Transverse colon (tissue), 4 donors: ENCODE measurements around the gene VSTM1. TPM values are rescaled to one million over a fixed set of nuclear protein-coding genes. Genes with fewer than 3 reads are reported as not detected.

ENCODE experiments used
- DNase-seq: peaks from one replicate; pipeline ENCODE4 v3.0.0-alpha.2; 2019
- H3K27ac ChIP-seq, 4 donors: fragments of 200-600 bp; sonication (generic); 2 replicates each; pipeline ENCODE4 v1.5.1; 2016 to 2018; ENCODE audit warnings: inconsistent platforms in 4 of 4
- H3K27me3 ChIP-seq: fragments of 200-600 bp; sonication (generic); 2 replicates; pipeline ENCODE4 v1.5.1; 2017; ENCODE audit warnings: inconsistent platforms
- H3K36me3 ChIP-seq, 4 donors: fragments of 200-600 bp; sonication (generic); 2 replicates each; pipeline ENCODE4 v1.5.1; 2017 to 2019; ENCODE audit warnings: inconsistent platforms in 4 of 4
- H3K4me1 ChIP-seq, 4 donors: fragments of 200-600 bp; sonication (generic); 2 replicates each; pipeline ENCODE4 v1.5.1; 2017 to 2020; ENCODE audit warnings: inconsistent platforms in 4 of 4
- H3K4me3 ChIP-seq, 4 donors: fragments of 200-600 bp; sonication (generic); 1 replicate in 1 of 4; 2 replicates in 3 of 4; pipeline versions ENCODE4 v1.5.1 to v1.6.1; 2017 to 2019; ENCODE audit warnings: inconsistent platforms in 4 of 4
- H3K9me3 ChIP-seq, 2 donors: fragments of 200-600 bp; sonication (generic); 2 replicates each; pipeline ENCODE4 v1.5.1; 2017 to 2019; ENCODE audit warnings: inconsistent platforms in 2 of 2
- EP300 ChIP-seq: sonication (generic); formaldehyde crosslinking; IDR thresholded peaks from one replicate; pipeline ENCODE4 v1.6.1; 2017; ENCODE audit warnings: antibody characterized with exemption, low read depth
- POLR2A ChIP-seq: fragments of 450-650 bp; IDR thresholded peaks from one replicate; pipeline ENCODE4 v1.6.1; 2016; ENCODE audit warnings: antibody characterized with exemption, mild to moderate bottlenecking, moderate library complexity
- POLR2AphosphoS5 ChIP-seq, 3 donors: sonication (generic); formaldehyde crosslinking; IDR thresholded peaks; one replicate each; pipeline ENCODE4 v1.6.1; 2016; ENCODE audit warnings: antibody characterized with exemption in 3 of 3
- WGBS, 2 donors: methylation state at CpG; one replicate each; pipeline ENCODE4 v1.1.5; 2018; ENCODE audit warnings: low coverage in 1 of 2; 5-methylcytosine and 5-hydroxymethylcytosine counted together
- in situ Hi-C, 4 donors: fragments of 200-750 bp; cut with MboI; loops; one replicate each; pipeline versions ENCODE4 v1.15.0 to v1.15.1; 2017; ENCODE audit warnings: low sequenced_read_pairs in 3 of 4, low pct_ligation_motif_present in 1 of 4, low pct_unique_long_range_greater_than_20kb in 1 of 4
- intact Hi-C: fragments of 100-400 bp; cut with DNase I; formaldehyde crosslinking; loops from one replicate; pipeline ENCODE4 v1.15.1; 2023; ENCODE audit warnings: low total_unique reads
- total RNA-seq, 4 donors: library from RNA; depleted of rRNA; stranded (reverse); fragments of >200 nt; gene quantifications; one replicate each; pipeline ENCODE4 v1.1.0, GENCODE V29; 2016
- TF ChIP-seq, protein P1 (sequence below), 5 experiments: fragments of 200-600 bp in 3 of 5; fragments of 450-650 bp in 2 of 5; sonication (generic) in 3 of 5; IDR thresholded peaks; 1 replicate in 2 of 5; 2 replicates in 3 of 5; pipeline ENCODE4 v1.5.1; 2016 to 2017; ENCODE audit warnings: antibody characterized with exemption in 5 of 5, inconsistent platforms in 3 of 5, mild to moderate bottlenecking in 2 of 5, moderate library complexity in 1 of 5

VSTM1 gene
- total RNA-seq, 4 donors from 2014 or later = not detected

DNA sequence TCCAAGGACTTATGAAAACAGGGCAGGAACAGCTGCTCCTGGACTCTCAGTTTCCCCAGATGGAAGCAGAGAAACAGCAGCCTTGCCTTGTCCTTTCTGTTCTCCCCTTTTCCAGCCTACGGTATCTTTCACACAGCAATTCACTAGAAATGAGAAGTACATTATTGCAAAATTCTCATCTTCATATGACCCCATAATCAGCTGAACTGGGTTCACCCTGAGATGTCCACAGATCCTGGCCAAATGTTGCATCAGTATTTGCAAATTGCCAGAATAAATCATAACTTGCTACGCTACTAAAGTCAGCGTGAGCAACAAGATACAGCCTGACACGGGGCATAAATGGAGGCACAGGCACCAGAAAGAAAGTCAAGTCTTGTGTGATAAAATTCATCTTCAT is 16.1 kb downstream of the VSTM1 start:
- Histone ChIP-seq H3K27me3 (peaks cover 20% of the 10 kb centered on the region), H3K4me3 (no peak overlapping the region), H3K4me1 (no peaks in the 10 kb centered on the region), H3K36me3 (no peaks in the 10 kb centered on the region), H3K9me3 (no peaks in the 10 kb centered on the region), H3K27ac (no peak overlapping the region)
- in situ Hi-C loops (loop anchor here in 3 of 4 donors (10.0 to 25.0 kb wide), 2 partner anchors 223 to 235 kb away; partner anchors contain the start of gene NLRP12 (in 3 of the 3)), intact Hi-C loops (no loop called here)
- DNase-seq = no peak
- 79 to 84% methylated on average over 4 of the region's 4 CpGs for WGBS, 2 donors
- no peak for TF ChIP-seq POLR2A
- TF ChIP-seq, protein P1, sequence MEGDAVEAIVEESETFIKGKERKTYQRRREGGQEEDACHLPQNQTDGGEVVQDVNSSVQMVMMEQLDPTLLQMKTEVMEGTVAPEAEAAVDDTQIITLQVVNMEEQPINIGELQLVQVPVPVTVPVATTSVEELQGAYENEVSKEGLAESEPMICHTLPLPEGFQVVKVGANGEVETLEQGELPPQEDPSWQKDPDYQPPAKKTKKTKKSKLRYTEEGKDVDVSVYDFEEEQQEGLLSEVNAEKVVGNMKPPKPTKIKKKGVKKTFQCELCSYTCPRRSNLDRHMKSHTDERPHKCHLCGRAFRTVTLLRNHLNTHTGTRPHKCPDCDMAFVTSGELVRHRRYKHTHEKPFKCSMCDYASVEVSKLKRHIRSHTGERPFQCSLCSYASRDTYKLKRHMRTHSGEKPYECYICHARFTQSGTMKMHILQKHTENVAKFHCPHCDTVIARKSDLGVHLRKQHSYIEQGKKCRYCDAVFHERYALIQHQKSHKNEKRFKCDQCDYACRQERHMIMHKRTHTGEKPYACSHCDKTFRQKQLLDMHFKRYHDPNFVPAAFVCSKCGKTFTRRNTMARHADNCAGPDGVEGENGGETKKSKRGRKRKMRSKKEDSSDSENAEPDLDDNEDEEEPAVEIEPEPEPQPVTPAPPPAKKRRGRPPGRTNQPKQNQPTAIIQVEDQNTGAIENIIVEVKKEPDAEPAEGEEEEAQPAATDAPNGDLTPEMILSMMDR (IDR thresholded peaks at IDR 0.05) = no peak
- no peak for TF ChIP-seq EP300
- no peak for TF ChIP-seq POLR2AphosphoS5 (IDR thresholded peaks at IDR 0.05)

DNA sequence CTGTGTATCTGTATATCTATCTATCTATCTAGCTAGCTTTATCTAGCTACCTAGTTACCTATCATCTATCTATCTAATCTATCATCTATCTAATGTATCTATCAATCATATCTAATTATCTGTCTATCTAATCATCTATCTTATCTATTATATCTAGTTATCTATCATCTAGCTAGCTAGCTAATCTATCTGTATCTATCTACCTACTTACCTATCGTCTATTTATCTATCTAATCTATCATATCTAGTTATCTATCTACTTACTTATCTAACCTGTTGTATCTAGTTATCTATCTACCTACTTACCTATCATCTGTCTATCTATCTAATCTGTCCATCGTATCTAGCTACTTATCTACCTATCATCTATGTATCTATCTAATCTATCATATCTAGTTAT is 17.9 kb downstream of the VSTM1 start:
- Histone ChIP-seq H3K4me1 (no peaks in the 10 kb centered on the region), H3K27me3 (peaks cover 20% of the 10 kb centered on the region), H3K27ac (no peak overlapping the region), H3K9me3 (no peaks in the 10 kb centered on the region), H3K4me3 (no peak overlapping the region), H3K36me3 (no peaks in the 10 kb centered on the region)
- DNase-seq = no peak
- WGBS, 2 donors = 74 to 78% methylated on average over 2 of the region's 2 CpGs
- in situ Hi-C loops (loop anchor here in 3 of 4 donors (10.0 to 25.0 kb wide), 2 partner anchors 221 to 233 kb away; partner anchors contain the start of gene NLRP12 (in 3 of the 3)), intact Hi-C loops (no loop called here)
- TF ChIP-seq EP300 (no peak), POLR2A (no peak), POLR2AphosphoS5 (IDR thresholded peaks at IDR 0.05) (no peak)
- TF ChIP-seq, protein P1 (IDR thresholded peaks at IDR 0.05) = no peak

DNA sequence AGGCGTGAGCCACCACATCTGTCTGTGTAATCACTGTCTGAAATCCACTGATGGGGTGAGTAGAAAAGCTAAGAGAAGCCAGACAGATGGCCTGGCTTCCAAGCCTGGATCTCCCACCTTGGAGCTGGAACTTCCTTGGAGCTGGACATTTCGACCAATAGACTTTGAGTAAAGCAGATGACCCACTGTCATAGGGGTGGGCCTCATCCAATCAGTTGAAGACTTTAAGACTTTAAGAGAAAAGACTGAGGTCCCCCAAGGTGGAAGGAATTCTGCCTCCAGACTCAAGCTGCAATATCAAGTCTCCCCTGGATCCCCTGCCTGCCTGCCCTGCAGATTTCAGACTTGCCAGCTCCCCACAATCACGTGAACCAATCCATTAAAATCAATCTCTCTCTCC is 20.7 kb downstream of the VSTM1 start:
- in situ Hi-C loops = loop anchor here in 3 of 4 donors (10.0 to 25.0 kb wide), 2 partner anchors 218 to 231 kb away; partner anchors contain the start of gene NLRP12 (in 3 of the 3)

DNA sequence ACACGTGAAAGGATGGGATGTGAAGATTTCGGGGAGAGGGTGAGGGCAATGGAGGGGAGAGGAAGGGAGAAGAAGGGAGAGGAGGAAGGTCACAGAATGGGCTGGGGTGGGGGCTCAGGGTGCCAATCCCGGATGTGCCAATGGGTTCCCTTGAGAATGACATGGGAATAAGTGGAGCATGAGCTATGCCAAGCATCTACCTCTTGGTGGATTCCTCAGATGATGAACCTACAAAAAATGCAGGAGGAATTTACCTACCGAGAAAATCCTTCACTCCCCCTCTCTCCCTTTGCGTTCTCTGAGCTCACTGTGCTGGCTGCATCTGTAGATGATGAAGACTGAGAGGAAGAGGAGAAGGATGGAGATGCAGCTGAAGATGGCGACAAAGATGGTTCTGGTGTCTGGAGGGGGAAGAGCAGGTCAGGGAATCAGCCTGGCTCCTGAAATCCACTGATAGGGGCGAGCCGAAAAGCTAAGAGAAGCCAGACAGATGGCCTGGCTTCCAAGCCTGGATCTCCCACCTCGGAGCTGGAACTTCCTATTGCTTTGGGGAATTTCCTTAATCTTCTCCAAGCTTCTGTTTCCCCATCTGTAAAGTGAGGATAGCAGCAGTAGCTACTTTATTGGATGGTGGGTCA is 21.6 kb downstream of the VSTM1 start:
- WGBS, 2 donors = 64 to 76% methylated on average over 6 to 9 of the region's 9 CpGs
- no peak for DNase-seq

More for the DNA sequence above, 20.7 kb downstream of the VSTM1 start:
- Histone ChIP-seq H3K27ac (no peak overlapping the region), H3K9me3 (no peaks in the 10 kb centered on the region), H3K36me3 (no peaks in the 10 kb centered on the region), H3K4me3 (no peak overlapping the region), H3K27me3 (peaks cover 20% of the 10 kb centered on the region), H3K4me1 (no peaks in the 10 kb centered on the region)
- intact Hi-C loops = no loop called here
- TF ChIP-seq, protein P1 (IDR thresholded peaks at IDR 0.05) = no peak
- no peak for TF ChIP-seq POLR2AphosphoS5 (IDR thresholded peaks at IDR 0.05)
- no peak for TF ChIP-seq EP300
- TF ChIP-seq POLR2A = no peak
- DNase-seq = no peak
- WGBS, 2 donors = 67% methylated on average over 3 of the region's 3 CpGs; no CpG with 5 or more reads in 1 of the 2 donors

More for the DNA sequence above, 21.6 kb downstream of the VSTM1 start:
- H3K27ac ChIP-seq = no peak overlapping the region
- in situ Hi-C loops = loop anchor here in 3 of 4 donors (10.0 to 25.0 kb wide), 2 partner anchors 217 to 230 kb away; partner anchors contain the start of gene NLRP12 (in 3 of the 3)
- H3K27me3 ChIP-seq = peaks cover 16% of the 10 kb centered on the region
- TF ChIP-seq POLR2A = no peak
- TF ChIP-seq, protein P1 (IDR thresholded peaks at IDR 0.05) = no peak
- no peak for TF ChIP-seq EP300
- no peak for TF ChIP-seq POLR2AphosphoS5 (IDR thresholded peaks at IDR 0.05)
- intact Hi-C loops = no loop called here
- H3K9me3 ChIP-seq = no peaks in the 10 kb centered on the region
- H3K4me3 ChIP-seq = no peak overlapping the region
- no peaks in the 10 kb centered on the region for H3K4me1 ChIP-seq
- H3K36me3 ChIP-seq = no peaks in the 10 kb centered on the region
